Activated CD8-positive, alpha-beta T cell treated with anti-CD3 and anti-CD28 coated beads, Interleukin-2, amount 10 ng/mL, durations not matched to agents 7 days and 5 days (primary cell): ENCODE measurements around the gene DOCK4. TPM values are rescaled to one million over a fixed set of nuclear protein-coding genes. Genes with fewer than 3 reads are reported as not detected.

Source experiments
- ATAC-seq: fragments of 150-1000 bp; cut with Tn5 transposase; one replicate; pipeline ENCODE4 v1.10.0; 2021; ENCODE audit warnings: moderate library complexity
- CTCF ChIA-PET: fragments of 350-600 bp; sonication (Branson Sonifier 250); formaldehyde crosslinking; loops from one replicate; lab custom pipeline; 2021; ENCODE audit warnings: antibody characterized with exemption; lab: Charles Lee
- POLR2A ChIA-PET: fragments of 350-600 bp; sonication (Branson Sonifier 250); formaldehyde crosslinking; loops from one replicate; lab custom pipeline; 2021; ENCODE audit warnings: antibody characterized with exemption; lab: Charles Lee
- DNase-seq: peaks from one replicate; pipeline ENCODE4 v3.0.0-alpha.2; 2020
- H3K27ac Mint-ChIP-seq: one replicate; pipeline ENCODE4 v1.8.0; 2021; ENCODE audit warnings: mild to moderate bottlenecking, mixed read lengths
- H3K27me3 Mint-ChIP-seq: one replicate; pipeline ENCODE4 v1.8.0; 2021; ENCODE audit warnings: low read depth, mixed read lengths
- H3K36me3 Mint-ChIP-seq: one replicate; pipeline ENCODE4 v1.8.0; 2021; ENCODE audit warnings: low read depth, mixed read lengths
- H3K4me1 Mint-ChIP-seq: one replicate; pipeline ENCODE4 v1.8.0; 2021; ENCODE audit warnings: low read depth, mixed read lengths
- H3K4me3 Mint-ChIP-seq: one replicate; pipeline ENCODE4 v1.8.0; 2021; ENCODE audit warnings: mild to moderate bottlenecking, mixed read lengths
- H3K9me3 Mint-ChIP-seq: one replicate; pipeline ENCODE4 v1.8.0; 2022; ENCODE audit warnings: mixed read lengths; ENCODE audit not compliant: insufficient read depth
- total RNA-seq, 2 experiments: library from RNA; stranded (reverse); gene quantifications; one replicate each; pipeline ENCODE4 v1.2.3, GENCODE V29; 2021

Gene DOCK4
- total RNA-seq, 2 experiments from 2014 or later: 0.10 to 0.18 TPM

DNA sequence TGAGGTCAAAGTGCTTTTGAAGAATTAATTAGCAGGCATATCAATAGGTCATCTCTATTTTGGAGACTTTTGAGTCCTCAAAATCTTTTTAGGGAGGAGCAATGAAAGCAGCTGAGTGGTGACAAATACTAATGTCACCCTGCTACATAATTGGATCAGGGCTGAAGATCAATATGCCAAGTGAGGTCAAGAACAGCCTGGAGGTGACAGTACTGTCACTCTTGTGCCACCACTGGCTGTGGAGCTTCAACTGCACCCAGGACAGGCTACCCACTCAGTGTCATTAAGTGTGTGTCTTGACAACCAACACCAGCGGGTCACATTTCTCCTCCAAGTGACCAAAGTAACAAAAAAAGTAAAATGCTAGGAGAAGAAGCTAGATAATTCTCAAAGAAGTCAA is 167.8 kb downstream of the DOCK4 start:
- DNase-seq: no peak
- Mint-ChIP-seq H3K36me3 (no peaks in the 10 kb centered on the region), H3K9me3 (no peaks in the 10 kb centered on the region), H3K4me3 (no peak overlapping the region), H3K27me3 (peaks cover 2% of the 10 kb centered on the region), H3K4me1 (no peaks in the 10 kb centered on the region), H3K27ac (no peak overlapping the region)
- ChIA-PET POLR2A (no interaction called here), CTCF (no interaction called here)
- no peak for ATAC-seq

DNA sequence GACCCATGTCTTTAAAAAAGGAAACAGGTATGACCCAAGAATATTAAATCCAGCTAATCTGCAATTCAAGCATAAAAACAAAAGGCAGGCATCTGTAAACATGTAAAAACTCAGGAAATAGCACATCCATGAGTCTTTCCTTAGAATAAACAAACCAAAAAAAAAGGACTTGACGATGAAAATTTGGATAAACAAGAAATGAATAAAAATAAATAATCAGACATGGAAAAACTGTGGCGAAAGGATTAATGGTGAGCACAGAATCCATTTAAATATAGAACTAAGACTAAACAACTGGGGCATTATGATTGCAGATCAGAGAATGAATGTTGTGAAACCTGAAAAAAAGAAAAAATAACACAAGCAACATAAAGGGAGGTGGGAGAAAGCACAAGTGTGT is 170.1 kb downstream of the DOCK4 start:
- ChIA-PET CTCF (interaction anchor here (1.2 kb wide), 1 partner anchor 43 kb away, joined by 3 read pairs; no protein-coding TSS in a partner anchor), POLR2A (no interaction called here)
- no peaks in the 10 kb centered on the region for H3K4me1 Mint-ChIP-seq
- no peak overlapping the region for H3K4me3 Mint-ChIP-seq
- no peak overlapping the region for H3K27ac Mint-ChIP-seq
- no peak for ATAC-seq
- no peak for DNase-seq
- H3K9me3 Mint-ChIP-seq: no peaks in the 10 kb centered on the region
- peaks cover 2% of the 10 kb centered on the region for H3K27me3 Mint-ChIP-seq
- H3K36me3 Mint-ChIP-seq: no peaks in the 10 kb centered on the region

DNA sequence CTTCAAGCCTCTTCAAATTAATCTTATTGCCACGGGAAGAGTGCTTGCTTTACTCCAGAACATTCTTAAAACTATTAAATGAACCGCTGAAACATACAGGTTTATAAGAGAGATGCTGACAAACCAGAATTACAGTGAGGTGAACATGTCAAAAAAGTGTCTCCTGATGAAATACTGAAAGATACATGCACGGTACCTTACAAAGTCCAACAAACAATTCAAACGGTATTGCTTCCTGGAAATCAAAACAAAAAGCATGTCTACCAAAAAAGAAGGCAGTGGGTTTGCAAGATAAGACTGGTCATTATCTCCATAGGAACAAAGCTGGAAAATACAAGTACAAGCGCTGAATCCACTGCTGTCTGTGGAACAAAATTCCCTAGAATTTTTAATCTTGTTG is 174.5 kb downstream of the DOCK4 start:
- H3K4me1 Mint-ChIP-seq: no peaks in the 10 kb centered on the region
- ChIA-PET CTCF (no interaction called here), POLR2A (no interaction called here)
- ATAC-seq (no peak), DNase-seq (no peak)
- peaks cover 4% of the 10 kb centered on the region for H3K27me3 Mint-ChIP-seq
- H3K27ac Mint-ChIP-seq: no peak overlapping the region
- H3K9me3 Mint-ChIP-seq: no peaks in the 10 kb centered on the region
- no peak overlapping the region for H3K4me3 Mint-ChIP-seq
- no peaks in the 10 kb centered on the region for H3K36me3 Mint-ChIP-seq

DNA sequence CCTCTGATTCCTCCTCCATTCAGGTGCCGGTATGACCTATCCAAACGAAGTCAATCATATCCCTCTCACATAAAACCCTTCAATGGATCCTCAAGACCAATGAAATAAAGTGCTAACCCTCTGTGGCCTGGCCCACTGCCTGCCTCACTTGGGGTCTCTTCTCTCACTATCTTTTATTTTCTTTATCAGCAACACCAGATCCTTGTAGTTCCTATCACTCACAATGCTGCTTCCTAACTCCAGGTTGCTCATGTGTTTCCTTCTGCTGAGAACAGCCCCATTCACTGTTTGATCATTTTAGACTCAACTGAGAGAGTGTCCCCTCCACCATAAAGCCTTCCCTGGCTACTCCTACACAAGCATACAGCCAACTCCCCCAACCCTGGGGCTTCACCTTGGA is 180.6 kb downstream of the DOCK4 start:
- CTCF ChIA-PET: no interaction called here
- Mint-ChIP-seq H3K4me1 (no peaks in the 10 kb centered on the region), H3K27ac (no peak overlapping the region), H3K4me3 (no peak overlapping the region), H3K36me3 (no peaks in the 10 kb centered on the region), H3K27me3 (peaks cover 2% of the 10 kb centered on the region), H3K9me3 (no peaks in the 10 kb centered on the region)
- ATAC-seq (no peak), DNase-seq (no peak)
- POLR2A ChIA-PET: interaction anchor here (1.2 kb wide), 1 partner anchor 12 kb away, joined by 4 read pairs; no protein-coding TSS in a partner anchor

DNA sequence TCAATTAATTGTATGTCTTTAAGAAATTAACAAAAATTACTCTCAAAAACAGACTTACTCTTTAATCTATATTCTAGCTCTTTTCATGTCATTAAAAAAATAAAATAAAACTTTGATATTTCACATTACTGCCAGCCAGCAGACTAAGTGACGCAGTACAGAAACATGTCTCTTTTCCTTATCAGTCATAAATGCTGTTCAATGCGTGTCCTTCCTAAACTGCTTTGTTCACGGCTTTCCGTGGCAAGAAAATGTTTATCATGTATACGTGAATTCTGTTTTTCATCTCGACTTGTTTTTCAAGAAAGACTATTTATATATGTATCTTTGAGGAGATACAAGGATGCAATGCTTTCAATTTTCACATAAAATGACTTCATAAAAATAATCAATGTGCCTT is 182.4 kb downstream of the DOCK4 start:
- H3K4me1 Mint-ChIP-seq: no peaks in the 10 kb centered on the region
- H3K4me3 Mint-ChIP-seq: no peak overlapping the region
- no peaks in the 10 kb centered on the region for H3K9me3 Mint-ChIP-seq
- DNase-seq: no peak
- ATAC-seq: no peak
- H3K36me3 Mint-ChIP-seq: no peaks in the 10 kb centered on the region
- no peak overlapping the region for H3K27ac Mint-ChIP-seq
- CTCF ChIA-PET: no interaction called here
- POLR2A ChIA-PET: no interaction called here
- H3K27me3 Mint-ChIP-seq: peaks cover 2% of the 10 kb centered on the region

DNA sequence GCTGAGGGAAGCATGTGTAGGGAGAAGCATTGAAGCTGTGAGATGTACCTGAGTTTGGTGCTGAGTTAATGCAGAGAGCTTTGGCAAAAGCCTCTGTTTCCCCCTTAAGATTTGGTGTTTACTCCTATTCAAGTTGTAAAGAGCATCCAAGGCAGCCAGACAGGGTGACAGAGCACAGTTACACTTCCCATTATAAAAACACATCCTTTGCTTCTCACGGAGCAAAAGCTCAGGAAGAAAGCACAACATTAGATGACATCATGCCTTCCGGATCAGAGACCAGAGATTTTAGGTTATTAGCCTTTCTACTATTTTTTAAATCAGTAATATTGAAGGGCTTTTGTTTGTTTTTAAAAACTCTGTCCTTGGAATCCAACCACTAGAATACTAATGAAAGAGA is 182.9 kb downstream of the DOCK4 start:
- Mint-ChIP-seq H3K4me3 (no peak overlapping the region), H3K9me3 (no peaks in the 10 kb centered on the region), H3K36me3 (no peaks in the 10 kb centered on the region), H3K27ac (no peak overlapping the region), H3K4me1 (no peaks in the 10 kb centered on the region), H3K27me3 (no peaks in the 10 kb centered on the region)
- ChIA-PET CTCF (no interaction called here), POLR2A (no interaction called here)
- no peak for DNase-seq
- no peak for ATAC-seq

DNA sequence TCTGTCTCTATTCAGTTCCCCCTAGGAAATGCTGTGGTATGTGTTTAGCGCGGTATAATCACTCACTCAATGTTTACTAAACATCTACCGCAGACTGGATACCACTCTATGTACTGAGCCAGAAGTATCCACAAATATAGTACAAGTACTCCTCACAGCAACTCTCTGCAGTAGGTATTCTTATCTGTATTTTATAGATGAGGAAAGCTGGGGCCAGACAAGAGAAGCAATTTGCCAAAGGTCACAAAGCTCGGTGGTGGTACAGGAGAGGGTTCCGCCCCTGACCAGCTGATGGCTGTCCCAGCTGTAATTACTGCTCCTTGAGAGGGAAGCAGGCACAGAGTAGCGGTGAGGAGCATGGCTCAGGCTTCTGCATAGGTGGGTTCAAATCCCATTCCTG is 184.1 kb downstream of the DOCK4 start:
- no peak overlapping the region for H3K4me3 Mint-ChIP-seq
- ChIA-PET CTCF (no interaction called here), POLR2A (no interaction called here)
- no peaks in the 10 kb centered on the region for H3K9me3 Mint-ChIP-seq
- H3K36me3 Mint-ChIP-seq: no peaks in the 10 kb centered on the region
- H3K4me1 Mint-ChIP-seq: no peaks in the 10 kb centered on the region
- no peak for DNase-seq
- no peak for ATAC-seq
- H3K27ac Mint-ChIP-seq: no peak overlapping the region
- no peaks in the 10 kb centered on the region for H3K27me3 Mint-ChIP-seq

DNA sequence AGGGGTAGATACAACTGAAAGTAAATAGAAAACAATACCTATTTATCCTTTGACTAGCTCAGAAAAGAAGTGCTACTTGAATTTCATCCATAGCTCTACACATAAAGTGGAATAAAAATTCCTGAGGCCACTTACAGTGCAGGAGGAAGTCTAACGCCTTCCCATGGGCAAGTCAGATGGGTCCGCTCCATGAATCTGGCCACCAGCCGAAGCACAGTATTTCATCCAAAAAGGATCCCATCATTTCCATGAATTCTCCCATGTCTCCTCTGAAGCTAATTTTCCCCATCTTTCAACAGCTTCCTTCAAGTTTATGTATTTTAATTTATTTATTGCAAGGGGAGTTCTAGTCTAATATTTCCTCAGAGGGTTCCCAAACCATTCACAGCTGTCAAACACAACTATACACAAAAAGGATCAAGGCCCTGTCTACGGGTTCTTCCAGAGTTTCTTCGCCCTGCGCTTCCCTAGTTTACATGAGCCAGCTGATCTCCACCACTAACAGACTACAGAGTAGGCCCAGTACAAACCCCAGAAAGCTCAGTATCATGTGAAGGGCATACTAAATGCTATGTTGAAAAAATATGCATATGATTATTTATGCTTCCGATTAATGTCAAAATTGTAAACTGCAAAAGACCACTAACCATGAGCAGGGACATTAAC is 184.7 kb downstream of the DOCK4 start:
- no peaks in the 10 kb centered on the region for H3K9me3 Mint-ChIP-seq
- POLR2A ChIA-PET: no interaction called here
- ATAC-seq (no peak), DNase-seq (no peak)
- no peaks in the 10 kb centered on the region for H3K4me1 Mint-ChIP-seq
- no peaks in the 10 kb centered on the region for H3K27me3 Mint-ChIP-seq
- CTCF ChIA-PET: no interaction called here
- H3K4me3 Mint-ChIP-seq: no peak overlapping the region
- H3K36me3 Mint-ChIP-seq: no peaks in the 10 kb centered on the region
- no peak overlapping the region for H3K27ac Mint-ChIP-seq

DNA sequence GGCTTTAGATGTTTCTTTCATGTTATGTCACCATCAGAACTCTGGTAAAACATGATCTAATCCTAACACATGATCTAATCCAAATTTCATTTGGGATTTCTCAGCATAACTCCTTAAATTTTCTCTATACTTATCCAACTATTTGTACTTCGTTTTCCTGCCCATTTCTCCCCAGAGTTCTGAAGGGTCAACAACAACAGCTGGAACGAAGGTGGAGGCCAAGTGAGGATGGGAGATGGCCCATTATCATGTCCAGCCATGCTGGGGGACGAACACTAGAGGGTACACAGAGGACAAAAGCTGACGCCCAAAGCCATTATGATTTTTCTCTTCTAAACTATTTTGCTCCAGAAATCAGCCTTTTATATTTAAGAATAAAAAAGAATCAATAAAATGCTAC is 185.4 kb downstream of the DOCK4 start:
- H3K4me1 Mint-ChIP-seq: no peaks in the 10 kb centered on the region
- ATAC-seq: no peak
- CTCF ChIA-PET: no interaction called here

DNA sequence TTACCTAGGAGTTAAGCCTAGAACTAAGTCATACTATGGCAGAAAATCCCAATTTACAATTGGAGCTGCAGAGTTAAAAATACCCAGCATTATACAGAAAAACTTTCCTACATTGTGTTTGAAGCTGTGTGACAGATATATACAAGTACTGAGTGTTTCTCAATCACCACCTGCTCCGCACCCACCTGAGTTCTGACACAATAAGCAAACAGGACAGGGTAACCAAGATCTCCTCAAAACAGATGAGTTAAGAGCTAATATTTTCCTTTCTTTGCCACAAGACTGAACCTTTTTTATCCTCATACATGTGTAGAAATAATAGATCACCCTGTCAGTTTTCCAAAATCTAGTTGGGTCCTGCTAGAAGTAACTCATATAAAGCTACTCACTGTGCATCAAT is 186.3 kb downstream of the DOCK4 start:
- Mint-ChIP-seq H3K36me3 (no peaks in the 10 kb centered on the region), H3K4me1 (no peaks in the 10 kb centered on the region), H3K27ac (no peak overlapping the region), H3K9me3 (no peaks in the 10 kb centered on the region), H3K4me3 (no peak overlapping the region), H3K27me3 (no peaks in the 10 kb centered on the region)
- ATAC-seq: no peak
- CTCF ChIA-PET: no interaction called here
- DNase-seq: no peak
- POLR2A ChIA-PET: no interaction called here

More for the DNA sequence above, 185.4 kb downstream of the DOCK4 start:
- Mint-ChIP-seq H3K27ac (no peak overlapping the region), H3K9me3 (no peaks in the 10 kb centered on the region), H3K4me3 (no peak overlapping the region), H3K36me3 (no peaks in the 10 kb centered on the region), H3K27me3 (no peaks in the 10 kb centered on the region)
- no peak for DNase-seq
- POLR2A ChIA-PET: no interaction called here

DNA sequence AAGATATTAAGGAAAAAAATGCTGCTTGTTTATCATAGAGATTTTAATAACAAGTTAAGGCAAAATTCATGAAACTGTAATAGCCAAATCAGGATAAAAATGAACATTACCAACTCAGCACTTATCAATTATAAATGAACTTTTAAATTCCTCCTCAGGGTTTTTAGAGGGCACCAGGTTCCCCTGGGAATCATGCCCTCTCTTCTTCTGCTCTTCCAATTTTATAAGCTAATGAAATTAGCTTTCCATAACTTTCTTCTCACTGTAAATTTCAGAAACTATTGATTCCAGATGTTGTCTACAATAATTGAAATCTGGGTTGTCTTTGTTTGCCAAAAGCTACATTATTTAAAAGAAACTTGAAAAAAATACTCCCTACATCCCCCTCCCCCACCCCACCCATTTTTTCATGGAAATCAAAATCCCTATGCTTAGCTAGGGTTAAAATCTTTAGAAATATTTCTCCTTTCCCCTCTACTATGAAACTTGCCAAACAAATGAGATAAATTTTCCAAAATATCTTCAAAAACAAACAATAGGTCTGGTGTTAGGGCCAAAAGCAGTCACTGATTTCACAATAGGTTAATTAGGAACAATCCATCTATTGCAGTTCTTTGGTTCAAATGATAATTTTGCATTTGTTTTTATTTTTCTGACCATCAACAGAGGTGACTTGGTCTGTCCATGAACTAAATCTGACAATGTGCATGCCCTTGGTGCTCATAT is 187.7 kb downstream of the DOCK4 start:
- CTCF ChIA-PET: no interaction called here

DNA sequence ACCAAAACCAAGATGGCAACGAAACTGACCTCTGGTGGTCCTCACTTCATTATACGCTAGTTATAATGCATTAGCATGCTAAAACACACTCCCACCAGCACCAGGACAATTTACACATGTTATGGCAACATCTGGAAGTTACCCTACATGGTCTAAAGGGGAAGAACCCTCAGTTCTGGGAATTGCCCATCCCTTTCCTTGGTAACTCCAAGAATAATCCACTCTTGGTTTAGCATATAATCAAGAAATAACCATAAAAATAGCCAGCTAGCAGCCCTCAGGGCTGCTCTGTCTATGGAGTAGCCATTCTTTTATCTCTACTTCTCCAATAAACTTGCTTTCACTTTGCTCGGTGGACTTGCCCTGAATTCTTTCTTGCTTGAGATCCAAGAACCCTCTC is 191.1 kb downstream of the DOCK4 start:
- H3K4me3 Mint-ChIP-seq: no peak overlapping the region
- ChIA-PET CTCF (no interaction called here), POLR2A (no interaction called here)
- H3K9me3 Mint-ChIP-seq: no peaks in the 10 kb centered on the region
- no peaks in the 10 kb centered on the region for H3K36me3 Mint-ChIP-seq
- H3K27me3 Mint-ChIP-seq: no peaks in the 10 kb centered on the region
- H3K27ac Mint-ChIP-seq: no peak overlapping the region
- no peak for ATAC-seq
- no peak for DNase-seq
- no peaks in the 10 kb centered on the region for H3K4me1 Mint-ChIP-seq

More for the DNA sequence above, 187.7 kb downstream of the DOCK4 start:
- no peaks in the 10 kb centered on the region for H3K27me3 Mint-ChIP-seq
- no peak overlapping the region for H3K4me3 Mint-ChIP-seq
- no peaks in the 10 kb centered on the region for H3K9me3 Mint-ChIP-seq
- no peak overlapping the region for H3K27ac Mint-ChIP-seq
- ATAC-seq (no peak), DNase-seq (no peak)
- H3K4me1 Mint-ChIP-seq: no peaks in the 10 kb centered on the region
- POLR2A ChIA-PET: no interaction called here
- no peaks in the 10 kb centered on the region for H3K36me3 Mint-ChIP-seq
